ENCODE data around the gene GLIPR2. TPM values are rescaled to one million over a fixed set of nuclear protein-coding genes. Genes with fewer than 3 reads are reported as not detected.

GLIPR2 gene, protein sequence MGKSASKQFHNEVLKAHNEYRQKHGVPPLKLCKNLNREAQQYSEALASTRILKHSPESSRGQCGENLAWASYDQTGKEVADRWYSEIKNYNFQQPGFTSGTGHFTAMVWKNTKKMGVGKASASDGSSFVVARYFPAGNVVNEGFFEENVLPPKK
- 1.6 and 2.4 TPM in 2 replicates for total RNA-seq

DNA sequence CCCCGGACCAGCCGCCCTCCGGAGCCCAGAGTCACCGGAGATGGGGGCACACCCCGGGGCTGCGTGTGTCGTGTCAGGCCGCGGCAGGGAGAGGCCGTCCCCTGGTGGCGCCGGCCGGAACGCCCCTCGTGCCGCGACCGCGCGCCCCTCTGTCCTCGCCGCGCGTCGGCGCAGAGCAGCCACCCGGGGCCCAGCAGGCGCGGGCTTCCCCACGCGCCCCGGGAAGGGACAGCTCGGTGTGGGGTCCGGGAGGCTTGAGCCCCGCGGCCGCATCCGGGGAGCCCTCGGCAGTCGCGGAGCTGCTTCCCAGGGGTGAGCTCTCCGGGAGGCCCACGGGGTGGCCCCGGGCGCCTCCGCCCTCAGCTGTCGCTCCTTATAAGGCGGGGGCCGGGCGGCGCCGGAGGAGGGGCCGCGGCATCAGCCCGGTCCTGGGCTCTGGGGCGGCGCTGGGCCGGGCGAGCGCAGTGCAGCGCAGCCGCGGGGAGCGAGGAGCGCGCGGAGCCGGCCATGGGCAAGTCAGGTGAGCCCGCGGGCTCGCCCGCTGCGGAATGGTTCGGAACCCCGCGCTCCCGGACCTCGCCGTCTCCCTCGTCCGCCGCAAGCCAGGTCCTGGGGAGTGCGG, at the start of gene GLIPR2:
Gene GLIPR2 (plus strand): TSS at position 462 of the 622 bp plus-strand sequence. CDS start 46 bp downstream, at position 508.

DNA sequence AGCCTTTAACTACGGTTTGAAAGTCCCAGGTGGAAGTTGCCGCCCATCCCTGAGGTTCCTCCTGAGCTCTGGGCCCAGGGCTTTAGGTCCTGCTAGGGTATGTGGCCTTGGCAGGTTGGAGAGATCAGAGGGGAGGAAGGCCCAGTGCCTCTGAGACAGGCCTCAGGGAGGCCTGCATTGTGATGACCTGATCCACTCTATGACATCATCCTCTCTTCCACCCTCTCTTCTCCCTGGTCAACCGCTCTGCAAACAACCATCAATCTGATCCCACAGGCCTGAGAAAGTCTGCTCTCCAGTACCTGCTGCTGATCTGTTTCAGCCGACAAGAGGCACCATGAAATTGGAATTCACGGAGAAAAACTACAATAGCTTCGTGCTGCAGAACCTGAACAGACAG, 32.6 kb downstream of the GLIPR2 start, which contains the start of gene CCIN:
Gene CCIN (plus strand): TSS at position 223 of the 400 bp plus-strand sequence. CDS start 115 bp downstream, at position 338.

DNA sequence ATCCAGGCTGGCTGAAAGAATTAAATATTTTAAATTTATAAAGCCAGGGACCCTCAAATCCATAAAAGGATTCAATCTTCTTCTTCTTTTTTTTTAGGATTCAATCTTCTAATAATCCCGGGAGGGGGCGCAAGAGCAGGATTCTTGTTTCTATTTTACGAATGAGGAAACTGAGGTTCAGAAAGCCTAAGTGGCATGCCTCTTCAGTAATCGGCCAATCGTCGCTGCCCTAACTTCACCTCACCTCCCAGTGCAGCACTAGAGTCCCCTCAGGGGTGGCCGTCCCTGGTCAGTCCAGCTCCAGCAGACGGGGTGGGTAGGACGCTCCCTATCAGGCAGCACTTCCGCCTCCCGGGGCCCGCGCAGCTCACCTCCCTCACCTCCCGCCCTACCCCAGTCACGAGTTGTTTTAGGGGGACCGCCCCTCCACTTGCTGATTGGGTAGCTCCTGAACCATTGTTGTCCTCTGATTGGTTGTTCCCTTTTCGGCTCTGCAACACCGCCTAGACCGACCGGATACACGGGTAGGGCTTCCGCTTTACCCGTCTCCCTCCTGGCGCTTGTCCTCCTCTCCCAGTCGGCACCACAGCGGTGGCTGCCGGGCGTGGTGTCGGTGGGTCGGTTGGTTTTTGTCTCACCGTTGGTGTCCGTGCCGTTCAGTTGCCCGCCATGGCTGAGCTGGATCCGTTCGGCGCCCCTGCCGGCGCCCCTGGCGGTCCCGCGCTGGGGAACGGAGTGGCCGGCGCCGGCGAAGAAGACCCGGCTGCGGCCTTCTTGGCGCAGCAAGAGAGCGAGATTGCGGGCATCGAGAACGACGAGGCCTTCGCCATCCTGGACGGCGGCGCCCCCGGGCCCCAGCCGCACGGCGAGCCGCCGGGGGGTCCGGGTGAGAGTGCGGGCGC, 54.1 kb downstream of the GLIPR2 start, which contains the start of gene CLTA:
Gene CLTA (plus strand): TSS at position 534 of the 902 bp plus-strand sequence. CDS start 136 bp downstream, at position 670.

Other genes starting within 250 kb of the GLIPR2 start
- gene HRCT1, start 230.5 kb upstream of the GLIPR2 start, total RNA-seq = 0.28 and 0.34 TPM in 2 replicates
- gene SPAAR, start 227.2 kb upstream of the GLIPR2 start, total RNA-seq = 0.07 TPM in 1 of 2 replicates, not detected in the other
- not detected in 2 replicates for gene OR2S2, start 178.6 kb upstream of the GLIPR2 start, total RNA-seq
- 1.4 and 2.0 TPM in 2 replicates for gene RECK, start 99.8 kb upstream of the GLIPR2 start, total RNA-seq
- under 0.01 TPM in 1 of 2 replicates, not detected in the other for gene CCIN, start 32.7 kb downstream of the GLIPR2 start, total RNA-seq
- 230 and 260 TPM in 2 replicates for gene CLTA, start 54.2 kb downstream of the GLIPR2 start, total RNA-seq
- 6.5 and 15.2 TPM in 2 replicates for gene GNE, start 121.7 kb downstream of the GLIPR2 start, total RNA-seq